Mesothelial cell of epicardium (in vitro differentiated cells): Measurements from ENCODE around the gene SPCS2. TPM values are rescaled to one million over a fixed set of nuclear protein-coding genes. Genes with fewer than 3 reads are reported as not detected.

Source experiments
- DNase-seq, 2 experiments: peaks; one replicate each; pipeline ENCODE4 v3.0.0; 2021; ENCODE audit warnings: low spot score in 2 of 2; ENCODE audit not compliant: unreplicated experiment in 2 of 2
- H3K27ac Mint-ChIP-seq: 2 replicates; pipeline ENCODE4 v1.8.0; 2021; ENCODE audit warnings: mixed read lengths
- H3K27me3 Mint-ChIP-seq: 2 replicates; pipeline ENCODE4 v1.8.0; 2021; ENCODE audit warnings: low read depth, mixed read lengths
- H3K36me3 Mint-ChIP-seq: 2 replicates; pipeline ENCODE4 v1.8.0; 2021; ENCODE audit warnings: mixed read lengths
- H3K4me1 Mint-ChIP-seq: 2 replicates; pipeline ENCODE4 v1.8.0; 2021; ENCODE audit warnings: mixed read lengths
- H3K4me3 Mint-ChIP-seq: 2 replicates; pipeline ENCODE4 v1.8.0; 2021; ENCODE audit warnings: mild to moderate bottlenecking, moderate library complexity, mixed read lengths
- H3K9me3 Mint-ChIP-seq: 2 replicates; pipeline ENCODE4 v1.8.0; 2021; ENCODE audit warnings: mixed read lengths
- total RNA-seq: library from RNA; stranded (reverse); gene quantifications from 3 replicates; pipeline ENCODE4 v1.2.1, GENCODE V29; 2021
- TF ChIP-seq, protein P1 (sequence below): fragments of 200-600 bp; sonication (generic); IDR thresholded peaks from one replicate; pipeline ENCODE4 v1.5.0; 2021; ENCODE audit warnings: antibody characterized with exemption; ENCODE audit not compliant: unreplicated experiment

The SPCS2 gene
- total RNA-seq, 1 donor from 2014 or later: 101 TPM

DNA sequence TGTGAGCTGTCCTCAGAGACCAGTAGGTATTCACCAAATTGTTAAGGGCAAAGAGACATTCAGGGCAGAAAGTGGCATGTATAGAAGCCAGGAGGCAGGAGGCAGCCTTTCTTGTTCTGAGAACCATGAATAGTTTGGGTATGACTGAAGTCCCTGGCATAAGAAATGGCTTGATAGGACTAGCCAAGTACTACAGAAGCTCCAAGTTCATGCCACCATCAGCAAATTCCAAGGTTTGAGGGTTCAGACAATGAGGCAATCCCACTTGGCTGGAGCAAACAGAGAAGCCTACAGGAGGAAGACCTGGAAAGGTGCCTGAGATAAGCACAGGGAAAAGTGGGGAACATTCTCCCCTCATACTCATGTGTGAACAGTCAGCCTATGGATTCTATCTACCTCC lies 25.9 kb upstream of the SPCS2 start:
- Mint-ChIP-seq H3K9me3 (no peaks in the 10 kb centered on the region), H3K4me3 (no peak overlapping the region), H3K36me3 (peaks cover 19% of the 10 kb centered on the region), H3K27ac (no peak overlapping the region), H3K4me1 (no peaks in the 10 kb centered on the region), H3K27me3 (no peaks in the 10 kb centered on the region)
- TF ChIP-seq, protein P1, sequence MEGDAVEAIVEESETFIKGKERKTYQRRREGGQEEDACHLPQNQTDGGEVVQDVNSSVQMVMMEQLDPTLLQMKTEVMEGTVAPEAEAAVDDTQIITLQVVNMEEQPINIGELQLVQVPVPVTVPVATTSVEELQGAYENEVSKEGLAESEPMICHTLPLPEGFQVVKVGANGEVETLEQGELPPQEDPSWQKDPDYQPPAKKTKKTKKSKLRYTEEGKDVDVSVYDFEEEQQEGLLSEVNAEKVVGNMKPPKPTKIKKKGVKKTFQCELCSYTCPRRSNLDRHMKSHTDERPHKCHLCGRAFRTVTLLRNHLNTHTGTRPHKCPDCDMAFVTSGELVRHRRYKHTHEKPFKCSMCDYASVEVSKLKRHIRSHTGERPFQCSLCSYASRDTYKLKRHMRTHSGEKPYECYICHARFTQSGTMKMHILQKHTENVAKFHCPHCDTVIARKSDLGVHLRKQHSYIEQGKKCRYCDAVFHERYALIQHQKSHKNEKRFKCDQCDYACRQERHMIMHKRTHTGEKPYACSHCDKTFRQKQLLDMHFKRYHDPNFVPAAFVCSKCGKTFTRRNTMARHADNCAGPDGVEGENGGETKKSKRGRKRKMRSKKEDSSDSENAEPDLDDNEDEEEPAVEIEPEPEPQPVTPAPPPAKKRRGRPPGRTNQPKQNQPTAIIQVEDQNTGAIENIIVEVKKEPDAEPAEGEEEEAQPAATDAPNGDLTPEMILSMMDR: no peak
- no peak for DNase-seq

DNA sequence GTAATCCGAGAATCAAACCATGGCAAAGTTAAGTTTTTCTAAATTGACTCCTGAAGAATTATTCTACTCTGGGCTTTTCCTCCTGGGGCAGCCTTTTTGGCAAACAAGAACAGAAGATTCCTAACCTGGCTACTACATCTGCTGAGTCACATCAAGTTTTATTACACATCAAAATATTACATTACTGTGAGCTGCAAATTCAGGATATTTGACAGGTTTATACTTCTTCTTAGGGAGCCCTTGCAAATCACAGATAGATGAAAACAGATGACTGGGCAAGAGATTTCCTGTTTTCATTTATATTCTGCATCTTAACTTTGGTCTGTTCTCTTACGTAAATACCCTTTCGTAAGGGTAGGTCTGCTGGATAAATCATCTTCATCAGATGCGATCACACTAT lies 23.8 kb upstream of the SPCS2 start:
- Mint-ChIP-seq H3K36me3 (peaks cover 2% of the 10 kb centered on the region), H3K27me3 (no peaks in the 10 kb centered on the region), H3K9me3 (no peaks in the 10 kb centered on the region), H3K4me1 (no peaks in the 10 kb centered on the region), H3K27ac (no peak overlapping the region), H3K4me3 (no peak overlapping the region)
- TF ChIP-seq, protein P1: no peak
- DNase-seq: no peak

DNA sequence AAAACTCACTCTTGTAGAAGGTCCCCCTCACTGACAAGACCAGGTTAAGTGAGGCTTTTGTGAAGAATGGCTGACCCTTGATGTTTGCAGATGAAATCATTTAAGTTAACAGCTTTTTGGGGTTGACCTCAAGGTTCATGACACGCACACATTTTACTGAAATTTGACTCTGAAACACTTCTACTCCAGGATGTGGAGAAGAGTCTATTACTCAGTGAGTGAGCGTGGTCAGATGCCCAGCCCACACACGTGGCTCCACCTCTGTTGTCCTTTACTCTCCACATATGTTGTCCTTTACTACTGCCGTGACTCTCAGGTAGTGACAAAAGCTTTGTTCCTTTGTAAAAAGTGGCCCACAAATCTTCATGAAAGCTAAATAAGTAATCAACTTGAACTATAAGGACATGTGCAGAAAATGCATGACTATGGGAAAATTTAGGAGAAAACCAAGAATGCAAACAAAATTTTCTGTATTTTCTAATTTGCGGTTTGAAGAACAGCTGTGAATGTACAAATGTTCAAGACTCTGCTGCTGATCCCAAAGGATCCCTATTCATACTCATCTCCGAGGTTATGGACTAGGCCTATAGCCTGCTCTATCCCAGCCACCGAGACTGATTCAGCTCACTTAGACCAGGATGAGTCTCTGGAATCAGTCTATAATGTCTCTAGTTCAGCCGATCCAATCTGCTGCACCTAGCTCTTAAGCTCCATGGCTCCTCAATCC lies 22.6 kb upstream of the SPCS2 start:
- H3K27ac Mint-ChIP-seq: no peak overlapping the region
- DNase-seq: no peak
- peaks cover under 1% of the 10 kb centered on the region for H3K36me3 Mint-ChIP-seq
- H3K4me1 Mint-ChIP-seq: no peaks in the 10 kb centered on the region
- H3K4me3 Mint-ChIP-seq: no peak overlapping the region
- TF ChIP-seq, protein P1: no peak
- no peaks in the 10 kb centered on the region for H3K9me3 Mint-ChIP-seq
- H3K27me3 Mint-ChIP-seq: no peaks in the 10 kb centered on the region

DNA sequence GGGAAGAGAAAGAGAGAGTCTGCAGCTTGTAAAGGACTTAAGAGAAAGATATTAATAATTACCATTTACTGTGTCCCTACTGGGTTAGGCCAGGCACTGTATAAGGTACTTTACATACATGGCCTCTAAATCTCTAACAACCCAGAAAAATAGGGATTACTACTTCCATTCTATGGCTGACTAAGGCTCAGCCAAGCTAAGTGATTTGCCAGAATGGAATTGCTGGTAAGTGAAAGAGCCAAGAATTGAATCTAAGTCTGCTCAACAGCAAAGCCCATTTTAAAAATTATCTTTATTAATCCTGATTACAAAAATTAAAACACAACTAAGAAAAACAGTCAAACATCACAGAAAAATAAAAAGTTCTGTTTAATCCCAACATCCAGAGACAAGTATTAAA lies 21.6 kb upstream of the SPCS2 start:
- H3K4me3 Mint-ChIP-seq: no peak overlapping the region
- no peaks in the 10 kb centered on the region for H3K27me3 Mint-ChIP-seq
- no peaks in the 10 kb centered on the region for H3K36me3 Mint-ChIP-seq
- no peaks in the 10 kb centered on the region for H3K4me1 Mint-ChIP-seq
- H3K9me3 Mint-ChIP-seq: no peaks in the 10 kb centered on the region
- DNase-seq: no peak
- TF ChIP-seq, protein P1: no peak
- no peak overlapping the region for H3K27ac Mint-ChIP-seq

DNA sequence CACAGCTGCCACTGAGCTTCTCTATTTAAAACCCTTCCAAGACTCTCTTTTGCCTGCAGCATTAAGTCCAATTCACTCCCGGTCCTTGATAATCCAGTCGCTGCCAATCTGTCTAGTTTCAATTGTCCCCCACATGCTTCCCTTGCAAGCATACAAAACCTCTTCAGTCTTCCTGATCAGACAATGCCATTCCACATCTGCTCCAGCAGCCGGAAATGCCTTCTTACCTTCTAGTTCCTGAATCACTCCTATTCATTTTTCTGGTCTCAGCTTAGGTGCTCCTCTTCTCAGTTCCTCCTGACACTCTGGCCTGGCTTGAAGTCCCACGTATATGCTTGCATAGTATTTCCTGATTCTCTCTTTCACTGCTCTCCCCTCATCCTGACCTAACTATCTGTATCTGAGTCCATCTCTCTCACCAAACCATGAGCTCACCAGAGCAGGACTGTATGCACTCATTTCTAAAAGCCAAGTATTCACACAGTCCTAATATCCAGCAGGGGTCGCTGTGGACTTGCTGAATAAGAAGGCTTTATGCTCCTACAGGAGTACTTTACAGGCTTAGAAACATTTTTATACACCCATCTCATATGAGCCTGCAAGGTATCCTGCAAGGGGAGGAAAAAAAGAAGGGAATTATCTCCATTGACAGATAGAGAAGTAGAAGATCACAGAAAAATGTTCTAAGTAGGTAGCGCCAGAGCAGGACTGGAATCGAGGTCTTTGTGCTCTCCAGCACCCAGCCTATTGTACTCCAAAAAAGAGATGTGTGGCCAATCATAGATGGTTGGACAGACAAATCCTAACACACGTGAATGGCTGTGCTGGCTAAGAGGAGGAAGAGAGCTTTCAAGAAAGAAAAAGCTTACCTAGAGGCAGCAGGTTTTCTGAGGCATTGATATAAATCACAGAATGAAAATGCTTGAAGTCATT lies 19.4 kb upstream of the SPCS2 start:
- Mint-ChIP-seq H3K4me3 (no peak overlapping the region), H3K36me3 (peaks cover 6% of the 10 kb centered on the region), H3K27ac (no peak overlapping the region), H3K4me1 (no peaks in the 10 kb centered on the region), H3K27me3 (no peaks in the 10 kb centered on the region), H3K9me3 (no peaks in the 10 kb centered on the region)
- TF ChIP-seq, protein P1: peak; percentile 72
- DNase-seq: peak; percentile 32 to 61
